DND-41 (cell line): ENCODE data around the gene POLR2B.

Source experiments
- CTCF ChIP-seq: IDR thresholded peaks from 2 replicates; pipeline ENCODE4 v1.5.1; 2012; ENCODE audit warnings: borderline replicate concordance, low read length, moderate library complexity, mild to moderate bottlenecking; ENCODE audit not compliant: poor library complexity, severe bottlenecking; ENCODE audit errors: extremely low read depth
- EZH2 ChIP-seq: IDR thresholded peaks from 3 replicates; pipeline ENCODE4 v1.6.1; 2012; ENCODE audit warnings: borderline replicate concordance, low read depth, mild to moderate bottlenecking, moderate library complexity, low read length, inconsistent platforms; ENCODE audit not compliant: severe bottlenecking

GRCh38 chr4:56986952-56987351, 8.3 kb downstream of the POLR2B start:
- no peak for TF ChIP-seq CTCF
- TF ChIP-seq EZH2: no peak
